Measurements from ENCODE around the gene ADIPOR1. TPM values are rescaled to one million over a fixed set of nuclear protein-coding genes. Genes with fewer than 3 reads are reported as not detected.
"Not testable (repeated sequence)": the region's sequence is repeated elsewhere in the genome, so short reads cannot be mapped to it uniquely, and the experiment has no call there.

The ADIPOR1 gene
- total RNA-seq, 5 donors from 2014 or later (not counting 1 experiment from before 2014, with no cell fraction given), result 50.3 to 70.1 (median 53.7) TPM

- ATAC-seq (replicated peaks in 1 of 4), result no peak
- H3K4me3 ChIP-seq (ENCODE audit: control insufficient read depth in 1 of 2, extremely low read depth in 1 of 2, low read length in 1 of 2), result no peak overlapping the region
- H3K4me1 Mint-ChIP-seq, result no peaks in the 10 kb centered on the region
- no peak overlapping the region for H3K27ac ChIP-seq (ENCODE audit: low read length)
- H3K27me3 ChIP-seq (replicated peaks in 1 of 2; ENCODE audit: control insufficient read depth in 2 of 2, extremely low read depth in 1 of 2, insufficient read depth in 2 of 2, low read length in 1 of 2), result peaks cover 0 to 15% of the 10 kb centered on the region in 2 experiments
- no peaks in the 10 kb centered on the region for H3K36me3 ChIP-seq (ENCODE audit: control insufficient read depth in 2 of 2, extremely low read depth in 1 of 2, insufficient read depth in 1 of 2, low read length in 1 of 2)
- no peak overlapping the region for H3K27ac Mint-ChIP-seq
- no peak overlapping the region for H3K4me3 Mint-ChIP-seq
- 86% methylated on average over 5 of the region's 5 CpGs for WGBS (ENCODE audit: insufficient coverage)
- peaks cover 5% of the 10 kb centered on the region for H3K36me3 Mint-ChIP-seq
- H3K9me3 Mint-ChIP-seq, result peaks cover 0 to 8% (median 0%) of the 10 kb centered on the region in 3 donors
- POLR2A ChIA-PET, result no interaction called here
- CTCF ChIA-PET, result no interaction called here
- H3K4me1 ChIP-seq (ENCODE audit: control insufficient read depth in 1 of 2, extremely low read depth in 1 of 2, insufficient read depth in 2 of 2, low read length in 2 of 2), result no peaks in the 10 kb centered on the region
- peaks cover 0 to 23% of the 10 kb centered on the region in 2 donors for H3K27me3 Mint-ChIP-seq
- no peak for DNase-seq
- no peaks in the 10 kb centered on the region for H3K9me3 ChIP-seq
These were observed 29.9 kb upstream of the ADIPOR1 start for GRCh38 chr1:202987922-202988583.

- H3K4me3 Mint-ChIP-seq, result no peak overlapping the region
- ChIA-PET POLR2A (no interaction called here), CTCF (no interaction called here)
- no peaks in the 10 kb centered on the region for H3K4me1 ChIP-seq (ENCODE audit: control insufficient read depth in 1 of 2, extremely low read depth in 1 of 2, insufficient read depth in 2 of 2, low read length in 2 of 2)
- H3K27me3 Mint-ChIP-seq, result peaks cover 0 to 17% of the 10 kb centered on the region in 2 donors
- H3K27ac ChIP-seq (ENCODE audit: low read length), result no peak overlapping the region
- WGBS (ENCODE audit: insufficient coverage), result 84% methylated on average over 6 of the region's 7 CpGs
- H3K27me3 ChIP-seq (replicated peaks in 1 of 2; ENCODE audit: control insufficient read depth in 2 of 2, extremely low read depth in 1 of 2, insufficient read depth in 2 of 2, low read length in 1 of 2), result peaks cover 0 to 15% of the 10 kb centered on the region in 2 experiments
- no peak overlapping the region for H3K4me3 ChIP-seq (ENCODE audit: control insufficient read depth in 1 of 2, extremely low read depth in 1 of 2, low read length in 1 of 2)
- H3K27ac Mint-ChIP-seq, result no peak overlapping the region
- DNase-seq (no peak), ATAC-seq (replicated peaks in 1 of 4) (no peak)
- H3K9me3 Mint-ChIP-seq, result peaks cover 0 to 8% (median 0%) of the 10 kb centered on the region in 3 donors
- H3K36me3 ChIP-seq (ENCODE audit: control insufficient read depth in 2 of 2, extremely low read depth in 1 of 2, insufficient read depth in 1 of 2, low read length in 1 of 2), result no peaks in the 10 kb centered on the region
- peaks cover 5% of the 10 kb centered on the region for H3K36me3 Mint-ChIP-seq
- H3K4me1 Mint-ChIP-seq, result no peaks in the 10 kb centered on the region
- H3K9me3 ChIP-seq, result no peaks in the 10 kb centered on the region
These were observed 29.1 kb upstream of the ADIPOR1 start for GRCh38 chr1:202987255-202987654.

GRCh38 chr1:202986120-202986519 lies 28.0 kb upstream of the ADIPOR1 start:
- ATAC-seq (replicated peaks in 1 of 4); H3K36me3 ChIP-seq (ENCODE audit: control insufficient read depth in 2 of 2, extremely low read depth in 1 of 2, insufficient read depth in 1 of 2, low read length in 1 of 2); H3K4me1 Mint-ChIP-seq; DNase-seq; H3K4me3 Mint-ChIP-seq; H3K4me1 ChIP-seq (ENCODE audit: control insufficient read depth in 1 of 2, extremely low read depth in 1 of 2, insufficient read depth in 2 of 2, low read length in 2 of 2); H3K9me3 Mint-ChIP-seq; POLR2A ChIA-PET; H3K27ac ChIP-seq (ENCODE audit: low read length); H3K27me3 Mint-ChIP-seq; H3K4me3 ChIP-seq (ENCODE audit: control insufficient read depth in 1 of 2, extremely low read depth in 1 of 2, low read length in 1 of 2); H3K9me3 ChIP-seq; H3K27ac Mint-ChIP-seq; H3K36me3 Mint-ChIP-seq: not testable (repeated sequence)
- H3K27me3 ChIP-seq (replicated peaks in 1 of 2; ENCODE audit: control insufficient read depth in 2 of 2, extremely low read depth in 1 of 2, insufficient read depth in 2 of 2, low read length in 1 of 2), result peaks cover 0 to 15% of the 10 kb centered on the region in 2 experiments
- CTCF ChIA-PET, result interaction anchor here in 1 of 2 donors (0.7 kb wide), 1 partner anchor 39 kb away, joined by 4 read pairs; no protein-coding TSS in a partner anchor
- 65% methylated on average over 4 of the region's 9 CpGs for WGBS (ENCODE audit: insufficient coverage)

- ATAC-seq (replicated peaks in 1 of 4), result no peak
- Mint-ChIP-seq H3K9me3 (no peaks in the 10 kb centered on the region), H3K4me1 (no peaks in the 10 kb centered on the region), H3K27me3 (peaks cover 16% of the 10 kb centered on the region in 2 donors), H3K36me3 (no peaks in the 10 kb centered on the region), H3K4me3 (no peak overlapping the region), H3K27ac (no peak overlapping the region)
- Histone ChIP-seq H3K27me3 (replicated peaks in 1 of 2; ENCODE audit: control insufficient read depth in 2 of 2, extremely low read depth in 1 of 2, insufficient read depth in 2 of 2, low read length in 1 of 2) (peaks cover 0 to 10% of the 10 kb centered on the region in 2 experiments), H3K4me3 (ENCODE audit: control insufficient read depth in 1 of 2, extremely low read depth in 1 of 2, low read length in 1 of 2) (no peak overlapping the region), H3K27ac (ENCODE audit: low read length) (no peak overlapping the region), H3K36me3 (ENCODE audit: control insufficient read depth in 2 of 2, extremely low read depth in 1 of 2, insufficient read depth in 1 of 2, low read length in 1 of 2) (no peaks in the 10 kb centered on the region), H3K4me1 (ENCODE audit: control insufficient read depth in 1 of 2, extremely low read depth in 1 of 2, insufficient read depth in 2 of 2, low read length in 2 of 2) (no peaks in the 10 kb centered on the region), H3K9me3 (no peaks in the 10 kb centered on the region)
- no peak for DNase-seq
- WGBS (ENCODE audit: insufficient coverage), result 100% methylated on average over 1 of the region's 3 CpGs
- CTCF ChIA-PET, result interaction anchor here in 1 of 2 donors (0.6 kb wide), 1 partner anchor 1162 kb away, joined by 5 read pairs; no protein-coding TSS in a partner anchor
- POLR2A ChIA-PET, result no interaction called here
These were observed 24.8 kb upstream of the ADIPOR1 start for GRCh38 chr1:202982715-202983430.

GRCh38 chr1:202981939-202982338 lies 23.8 kb upstream of the ADIPOR1 start:
- ChIA-PET POLR2A (interaction anchor here in 1 of 2 donors (0.6 kb wide), 1 partner anchor 224 kb away, joined by 3 read pairs; no protein-coding TSS in a partner anchor), CTCF (interaction anchor here in 1 of 2 donors (0.6 to 0.7 kb wide), 2 partner anchors 146 to 1161 kb away, joined by 5 read pairs; no protein-coding TSS in a partner anchor)
- Histone ChIP-seq H3K4me1 (ENCODE audit: control insufficient read depth in 1 of 2, extremely low read depth in 1 of 2, insufficient read depth in 2 of 2, low read length in 2 of 2) (no peaks in the 10 kb centered on the region), H3K27ac (ENCODE audit: low read length) (no peak overlapping the region), H3K36me3 (ENCODE audit: control insufficient read depth in 2 of 2, extremely low read depth in 1 of 2, insufficient read depth in 1 of 2, low read length in 1 of 2) (no peaks in the 10 kb centered on the region), H3K4me3 (ENCODE audit: control insufficient read depth in 1 of 2, extremely low read depth in 1 of 2, low read length in 1 of 2) (no peak overlapping the region), H3K27me3 (replicated peaks in 1 of 2; ENCODE audit: control insufficient read depth in 2 of 2, extremely low read depth in 1 of 2, insufficient read depth in 2 of 2, low read length in 1 of 2) (peaks cover 0 to 4% of the 10 kb centered on the region in 2 experiments), H3K9me3 (no peaks in the 10 kb centered on the region)
- WGBS (ENCODE audit: insufficient coverage), result no CpG with 5 or more reads among the region's 2 CpGs
- H3K4me1 Mint-ChIP-seq, result no peaks in the 10 kb centered on the region
- H3K9me3 Mint-ChIP-seq, result no peaks in the 10 kb centered on the region
- no peak for ATAC-seq (replicated peaks in 1 of 4)
- no peak overlapping the region for H3K27ac Mint-ChIP-seq
- no peaks in the 10 kb centered on the region for H3K36me3 Mint-ChIP-seq
- H3K27me3 Mint-ChIP-seq, result peaks cover 23 to 25% of the 10 kb centered on the region in 2 donors
- no peak for DNase-seq
- H3K4me3 Mint-ChIP-seq, result no peak overlapping the region

- DNase-seq (no peak), ATAC-seq (replicated peaks in 1 of 4) (no peak)
- Mint-ChIP-seq H3K9me3 (no peaks in the 10 kb centered on the region), H3K36me3 (no peaks in the 10 kb centered on the region), H3K27me3 (peaks cover 29 to 32% of the 10 kb centered on the region in 2 donors), H3K4me3 (no peak overlapping the region), H3K4me1 (no peaks in the 10 kb centered on the region), H3K27ac (no peak overlapping the region)
- Histone ChIP-seq H3K27ac (ENCODE audit: low read length) (no peak overlapping the region), H3K27me3 (replicated peaks in 1 of 2; ENCODE audit: control insufficient read depth in 2 of 2, extremely low read depth in 1 of 2, insufficient read depth in 2 of 2, low read length in 1 of 2) (peaks cover 0 to 10% of the 10 kb centered on the region in 2 experiments), H3K36me3 (ENCODE audit: control insufficient read depth in 2 of 2, extremely low read depth in 1 of 2, insufficient read depth in 1 of 2, low read length in 1 of 2) (no peaks in the 10 kb centered on the region), H3K4me1 (ENCODE audit: control insufficient read depth in 1 of 2, extremely low read depth in 1 of 2, insufficient read depth in 2 of 2, low read length in 2 of 2) (no peaks in the 10 kb centered on the region), H3K4me3 (ENCODE audit: control insufficient read depth in 1 of 2, extremely low read depth in 1 of 2, low read length in 1 of 2) (no peak overlapping the region), H3K9me3 (no peaks in the 10 kb centered on the region)
- ChIA-PET CTCF (no interaction called here), POLR2A (interaction anchor here in 1 of 2 donors (0.6 kb wide), 1 partner anchor 18 kb away, joined by 3 read pairs; no protein-coding TSS in a partner anchor)
- WGBS (ENCODE audit: insufficient coverage), result 93% methylated on average over 2 of the region's 2 CpGs
These were observed 21.3 kb upstream of the ADIPOR1 start for GRCh38 chr1:202979459-202979858.

Data from T-cell (primary cell).